IPS-20b (cell line): ENCODE data around the gene SETX.
"Not testable (repeated sequence)": the region's sequence is repeated elsewhere in the genome, so short reads cannot be mapped to it uniquely, and the experiment has no call there.

Experiments
- H3K27ac ChIP-seq: one replicate; pipeline ENCODE4 v1.5.1; 2013; ENCODE audit warnings: low read length
- H3K27me3 ChIP-seq: 2 replicates; pipeline ENCODE4 v1.6.1; 2013; ENCODE audit warnings: mild to moderate bottlenecking, low read length, inconsistent platforms; ENCODE audit not compliant: insufficient read depth
- H3K36me3 ChIP-seq: 2 replicates; pipeline ENCODE4 v1.6.1; 2013; ENCODE audit warnings: low read depth, mild to moderate bottlenecking, inconsistent platforms, low read length, moderate library complexity; ENCODE audit not compliant: insufficient read depth
- H3K4me1 ChIP-seq: 2 replicates; pipeline ENCODE4 v1.6.1; 2013; ENCODE audit warnings: mild to moderate bottlenecking, control low read depth, inconsistent platforms, low read length, moderate library complexity; ENCODE audit not compliant: insufficient read depth
- H3K4me3 ChIP-seq: 2 replicates; pipeline ENCODE4 v1.5.1; 2013; ENCODE audit warnings: mild to moderate bottlenecking, low read length, inconsistent platforms
- H3K9ac ChIP-seq: 2 replicates; pipeline ENCODE4 v1.6.1; 2013; ENCODE audit warnings: low read depth, mild to moderate bottlenecking, inconsistent platforms, low read length, moderate library complexity
- H3K9me3 ChIP-seq: 2 replicates; pipeline ENCODE4 v1.6.1; 2013; ENCODE audit warnings: mild to moderate bottlenecking, low read depth, low read length, inconsistent platforms; ENCODE audit not compliant: insufficient read depth

The SETX gene

GRCh38 chr9:132354637-132355355 is at the start of gene SETX:
SETX (minus strand) TSS chr9:132354986; CDS start chr9:132349428, 5,558 bp downstream.
- H3K36me3 ChIP-seq, result peaks cover 37% of the 10 kb centered on the region
- peak within 1 kb of the TSS; percentile 91 for H3K9ac ChIP-seq
- peak within 1 kb of the TSS; percentile 92 for H3K4me3 ChIP-seq
- no peaks in the 10 kb centered on the region for H3K9me3 ChIP-seq
- peak within 1 kb of the TSS; percentile 53 for H3K27ac ChIP-seq
- H3K4me1 ChIP-seq, result peaks cover 5% of the 10 kb centered on the region; the same call in 1 of the 2 replicates
- no peaks in the 10 kb centered on the region for H3K27me3 ChIP-seq

GRCh38 chr9:132404228-132404881 is 49.6 kb upstream of the SETX start:
- no peak overlapping the region for H3K27ac ChIP-seq
- no peaks in the 10 kb centered on the region for H3K9me3 ChIP-seq
- H3K4me3 ChIP-seq, result no peak overlapping the region
- peaks cover 51% of the 10 kb centered on the region for H3K36me3 ChIP-seq
- H3K27me3 ChIP-seq, result peaks cover 16% of the 10 kb centered on the region
- peaks cover 12% of the 10 kb centered on the region for H3K4me1 ChIP-seq
- H3K9ac ChIP-seq, result no peak overlapping the region

GRCh38 chr9:132401824-132402223 is 47.0 kb upstream of the SETX start:
- Histone ChIP-seq H3K36me3 (peaks cover 76% of the 10 kb centered on the region), H3K9me3 (no peaks in the 10 kb centered on the region), H3K27ac (no peak overlapping the region)

GRCh38 chr9:132395560-132395959 is 40.8 kb upstream of the SETX start:
- Histone ChIP-seq H3K27ac (no peak overlapping the region), H3K36me3 (peaks cover 97% of the 10 kb centered on the region)

More at GRCh38 chr9:132401824-132402223, 47.0 kb upstream of the SETX start:
- no peak overlapping the region for H3K4me3 ChIP-seq
- H3K4me1 ChIP-seq, result peaks cover 7% of the 10 kb centered on the region
- no peak overlapping the region for H3K9ac ChIP-seq
- H3K27me3 ChIP-seq, result no peaks in the 10 kb centered on the region

GRCh38 chr9:132391449-132391848 is 36.7 kb upstream of the SETX start:
- no peak overlapping the region for H3K9ac ChIP-seq
- peaks cover 98% of the 10 kb centered on the region for H3K36me3 ChIP-seq

More at GRCh38 chr9:132395560-132395959, 40.8 kb upstream of the SETX start:
- no peak overlapping the region for H3K4me3 ChIP-seq
- H3K9me3 ChIP-seq, result no peaks in the 10 kb centered on the region
- no peak overlapping the region for H3K9ac ChIP-seq
- no peaks in the 10 kb centered on the region for H3K4me1 ChIP-seq
- H3K27me3 ChIP-seq, result no peaks in the 10 kb centered on the region

GRCh38 chr9:132390966-132391365 is 36.2 kb upstream of the SETX start:
- H3K9me3 ChIP-seq, result no peaks in the 10 kb centered on the region
- no peak overlapping the region for H3K27ac ChIP-seq
- no peaks in the 10 kb centered on the region for H3K4me1 ChIP-seq
- no peaks in the 10 kb centered on the region for H3K27me3 ChIP-seq
- no peak overlapping the region for H3K9ac ChIP-seq
- no peak overlapping the region for H3K4me3 ChIP-seq
- peaks cover 98% of the 10 kb centered on the region for H3K36me3 ChIP-seq

More at GRCh38 chr9:132391449-132391848, 36.7 kb upstream of the SETX start:
- Histone ChIP-seq H3K27ac (no peak overlapping the region), H3K4me1 (no peaks in the 10 kb centered on the region), H3K27me3 (no peaks in the 10 kb centered on the region), H3K4me3 (no peak overlapping the region), H3K9me3 (no peaks in the 10 kb centered on the region)

GRCh38 chr9:132387133-132387532 is 32.3 kb upstream of the SETX start:
- Histone ChIP-seq H3K27me3 (no peaks in the 10 kb centered on the region), H3K9ac (no peak overlapping the region), H3K27ac (no peak overlapping the region), H3K36me3 (peaks cover 94% of the 10 kb centered on the region), H3K4me3 (no peak overlapping the region), H3K9me3 (no peaks in the 10 kb centered on the region), H3K4me1 (no peaks in the 10 kb centered on the region)

GRCh38 chr9:132384376-132384775 is 29.6 kb upstream of the SETX start:
- Histone ChIP-seq H3K36me3 (peaks cover 83% of the 10 kb centered on the region), H3K27ac (no peak overlapping the region), H3K27me3 (no peaks in the 10 kb centered on the region), H3K4me3 (no peak overlapping the region), H3K4me1 (no peaks in the 10 kb centered on the region), H3K9me3 (no peaks in the 10 kb centered on the region), H3K9ac (no peak overlapping the region)

GRCh38 chr9:132383462-132383883 is 28.7 kb upstream of the SETX start:
- Histone ChIP-seq H3K4me1 (no peaks in the 10 kb centered on the region), H3K9ac (no peak overlapping the region), H3K27me3 (no peaks in the 10 kb centered on the region), H3K9me3 (no peaks in the 10 kb centered on the region), H3K36me3 (peaks cover 83% of the 10 kb centered on the region), H3K27ac (no peak overlapping the region), H3K4me3 (no peak overlapping the region)

GRCh38 chr9:132381966-132382541 is 27.3 kb upstream of the SETX start:
- Histone ChIP-seq H3K36me3 (peaks cover 83% of the 10 kb centered on the region), H3K4me3 (no peak overlapping the region), H3K9me3 (peaks cover 10% of the 10 kb centered on the region; the same call in 1 of the 2 replicates), H3K4me1 (no peaks in the 10 kb centered on the region), H3K9ac (no peak overlapping the region), H3K27ac (no peak overlapping the region), H3K27me3 (no peaks in the 10 kb centered on the region)

- H3K9me3 ChIP-seq, H3K27ac ChIP-seq, H3K9ac ChIP-seq, H3K4me3 ChIP-seq, H3K27me3 ChIP-seq, H3K4me1 ChIP-seq: not testable (repeated sequence)
- peaks cover 71% of the 10 kb centered on the region for H3K36me3 ChIP-seq
Measured at GRCh38 chr9:132378416-132378815, 23.6 kb upstream of the SETX start.

- not testable (repeated sequence) for H3K27me3 ChIP-seq, H3K4me3 ChIP-seq, H3K9me3 ChIP-seq, H3K4me1 ChIP-seq, H3K9ac ChIP-seq, H3K27ac ChIP-seq
- H3K36me3 ChIP-seq, result peaks cover 66% of the 10 kb centered on the region
Measured at GRCh38 chr9:132377769-132378168, 23.0 kb upstream of the SETX start.
